ENCODE results near the gene PTPRD.

DNA sequence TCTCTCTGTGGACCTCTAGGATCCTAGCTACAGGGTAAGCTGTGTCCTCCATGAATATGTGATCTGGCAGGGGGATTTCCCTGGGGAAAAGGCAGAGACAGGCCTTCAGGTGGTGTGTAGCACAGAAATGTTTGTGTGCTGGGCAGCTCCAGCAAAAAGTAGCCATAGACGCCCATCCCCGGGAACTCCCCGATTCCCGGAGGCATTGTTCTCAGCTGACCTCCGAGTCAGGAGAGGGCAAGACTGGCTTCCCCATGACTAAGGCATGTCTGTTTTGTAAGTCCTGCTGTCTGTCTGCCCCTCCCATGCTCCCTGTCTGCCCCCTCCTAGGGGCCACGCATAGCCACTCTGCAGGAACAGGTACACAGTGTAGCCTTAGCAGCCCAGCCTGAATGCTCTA, 834.5 kb downstream of the PTPRD start:
- TF ChIP-seq POLR2A (IDR thresholded peaks at IDR 0.05), result no peak
- TF ChIP-seq, protein P1, sequence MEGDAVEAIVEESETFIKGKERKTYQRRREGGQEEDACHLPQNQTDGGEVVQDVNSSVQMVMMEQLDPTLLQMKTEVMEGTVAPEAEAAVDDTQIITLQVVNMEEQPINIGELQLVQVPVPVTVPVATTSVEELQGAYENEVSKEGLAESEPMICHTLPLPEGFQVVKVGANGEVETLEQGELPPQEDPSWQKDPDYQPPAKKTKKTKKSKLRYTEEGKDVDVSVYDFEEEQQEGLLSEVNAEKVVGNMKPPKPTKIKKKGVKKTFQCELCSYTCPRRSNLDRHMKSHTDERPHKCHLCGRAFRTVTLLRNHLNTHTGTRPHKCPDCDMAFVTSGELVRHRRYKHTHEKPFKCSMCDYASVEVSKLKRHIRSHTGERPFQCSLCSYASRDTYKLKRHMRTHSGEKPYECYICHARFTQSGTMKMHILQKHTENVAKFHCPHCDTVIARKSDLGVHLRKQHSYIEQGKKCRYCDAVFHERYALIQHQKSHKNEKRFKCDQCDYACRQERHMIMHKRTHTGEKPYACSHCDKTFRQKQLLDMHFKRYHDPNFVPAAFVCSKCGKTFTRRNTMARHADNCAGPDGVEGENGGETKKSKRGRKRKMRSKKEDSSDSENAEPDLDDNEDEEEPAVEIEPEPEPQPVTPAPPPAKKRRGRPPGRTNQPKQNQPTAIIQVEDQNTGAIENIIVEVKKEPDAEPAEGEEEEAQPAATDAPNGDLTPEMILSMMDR (IDR thresholded peaks at IDR 0.05 in 4 of 5, conservative IDR thresholded peaks at IDR 0.05 in 1 of 5), result no peak
